Measurements from ENCODE around the gene NUP188.

NUP188 gene

DNA sequence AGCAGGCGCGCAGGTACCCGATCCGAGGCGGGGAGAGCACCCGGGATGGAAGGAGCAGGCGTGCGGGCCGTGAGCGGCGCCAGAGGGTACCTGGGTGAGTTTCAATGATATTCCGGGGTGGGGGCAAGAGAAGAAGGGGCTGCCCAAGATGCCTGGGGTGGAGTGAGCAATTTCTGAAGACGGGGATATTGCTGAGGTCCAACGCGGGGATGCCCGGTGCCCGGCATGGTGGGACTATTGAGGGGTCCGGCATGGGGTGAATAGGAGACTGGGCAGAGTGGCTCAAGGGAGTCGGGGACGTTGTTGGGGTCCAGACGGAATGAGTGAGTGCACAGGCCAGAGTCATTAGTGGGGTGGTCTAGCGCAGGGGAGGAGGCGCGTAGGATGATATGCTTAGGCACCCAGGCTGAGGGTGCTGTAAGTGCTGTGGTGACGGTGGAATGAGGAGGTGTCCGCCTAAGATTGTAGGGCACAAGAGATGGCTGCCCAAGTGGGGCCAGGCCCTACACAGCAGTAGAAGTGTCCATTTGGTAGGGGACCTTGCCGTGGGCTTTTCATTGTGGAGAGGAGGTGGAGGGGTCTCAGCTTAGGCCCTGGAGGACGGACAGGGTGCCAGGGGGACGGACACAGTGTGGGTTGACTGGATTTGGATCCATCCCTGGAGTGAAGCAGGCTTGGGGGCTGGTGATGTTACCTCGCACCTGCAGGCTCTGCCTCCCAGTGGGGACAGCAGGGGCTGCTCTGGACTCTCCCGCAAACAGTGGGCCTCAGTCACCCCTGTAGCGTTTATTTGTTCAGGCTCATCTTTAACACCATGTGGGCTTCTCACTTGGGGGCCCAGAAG, 89.6 kb downstream of the NUP188 start:
- DNase-seq (ENCODE audit: low read depth) = no peak
- peak overlapping the region; percentile 81 for H3K4me3 ChIP-seq (ENCODE audit: low read length)
- TF ChIP-seq, protein P1, sequence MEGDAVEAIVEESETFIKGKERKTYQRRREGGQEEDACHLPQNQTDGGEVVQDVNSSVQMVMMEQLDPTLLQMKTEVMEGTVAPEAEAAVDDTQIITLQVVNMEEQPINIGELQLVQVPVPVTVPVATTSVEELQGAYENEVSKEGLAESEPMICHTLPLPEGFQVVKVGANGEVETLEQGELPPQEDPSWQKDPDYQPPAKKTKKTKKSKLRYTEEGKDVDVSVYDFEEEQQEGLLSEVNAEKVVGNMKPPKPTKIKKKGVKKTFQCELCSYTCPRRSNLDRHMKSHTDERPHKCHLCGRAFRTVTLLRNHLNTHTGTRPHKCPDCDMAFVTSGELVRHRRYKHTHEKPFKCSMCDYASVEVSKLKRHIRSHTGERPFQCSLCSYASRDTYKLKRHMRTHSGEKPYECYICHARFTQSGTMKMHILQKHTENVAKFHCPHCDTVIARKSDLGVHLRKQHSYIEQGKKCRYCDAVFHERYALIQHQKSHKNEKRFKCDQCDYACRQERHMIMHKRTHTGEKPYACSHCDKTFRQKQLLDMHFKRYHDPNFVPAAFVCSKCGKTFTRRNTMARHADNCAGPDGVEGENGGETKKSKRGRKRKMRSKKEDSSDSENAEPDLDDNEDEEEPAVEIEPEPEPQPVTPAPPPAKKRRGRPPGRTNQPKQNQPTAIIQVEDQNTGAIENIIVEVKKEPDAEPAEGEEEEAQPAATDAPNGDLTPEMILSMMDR (IDR thresholded peaks at IDR 0.05; ENCODE audit: insufficient read depth, low read depth, low read length, missing control alignments) = no peak

DNA sequence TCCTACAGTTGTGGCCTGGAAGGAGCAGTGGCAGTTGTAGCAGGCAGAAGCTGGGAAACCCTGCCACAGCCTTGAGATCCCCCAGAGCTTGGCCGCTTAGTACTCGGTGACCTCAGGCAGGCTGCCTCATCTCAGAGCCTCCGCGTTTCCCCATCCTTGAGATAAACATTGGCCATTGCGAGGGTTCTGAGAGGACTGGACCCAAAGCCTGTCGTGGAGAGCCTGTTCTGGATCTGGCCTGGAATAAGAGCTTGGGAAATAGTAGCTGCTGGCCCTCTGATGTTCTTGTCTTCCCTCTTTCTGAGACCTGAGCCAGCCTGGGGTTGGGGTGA, 90.2 kb downstream of the NUP188 start:
- peak overlapping the region; percentile 81 for H3K4me3 ChIP-seq (ENCODE audit: low read length)
- TF ChIP-seq, protein P1 (IDR thresholded peaks at IDR 0.05; ENCODE audit: insufficient read depth, low read depth, low read length, missing control alignments) = no peak
- no peak for DNase-seq (ENCODE audit: low read depth)

DNA sequence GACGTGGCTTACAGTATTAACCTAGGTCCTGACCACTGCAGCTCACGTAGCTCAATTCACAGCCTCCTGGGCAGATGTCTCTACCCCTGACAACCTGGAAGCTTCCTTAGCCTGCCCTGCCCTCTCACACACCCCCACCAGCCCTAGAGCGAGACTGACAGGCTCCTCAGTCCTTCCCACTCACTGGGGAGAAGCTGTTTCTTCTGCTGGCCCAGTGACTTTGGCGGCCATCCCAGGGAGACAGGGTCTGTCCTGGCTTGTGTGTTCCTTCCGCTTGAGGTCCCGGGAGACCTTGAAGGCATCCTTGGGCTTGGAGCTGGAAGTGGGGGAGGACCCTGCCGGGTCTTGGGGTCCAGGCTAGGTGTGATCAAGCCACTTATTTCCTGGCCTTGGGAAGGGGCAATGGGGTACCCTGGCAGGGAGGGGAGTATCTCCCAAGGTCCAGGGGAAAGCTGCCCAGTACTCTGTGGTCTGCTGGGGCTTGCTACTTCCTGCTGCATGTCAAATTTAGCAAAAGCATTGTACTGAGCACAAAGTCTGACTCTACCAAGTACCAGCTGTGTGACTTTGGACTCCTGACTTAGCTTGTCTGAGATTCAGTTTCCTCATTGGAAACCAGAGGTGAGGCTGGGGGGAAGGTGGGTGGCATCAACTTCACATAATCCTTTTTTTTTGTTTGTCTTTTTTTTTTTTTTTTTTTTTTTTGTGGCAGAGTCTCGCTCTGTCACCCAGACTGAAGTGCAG, 90.8 kb downstream of the NUP188 start:
- H3K4me3 ChIP-seq (ENCODE audit: low read length) = peak overlapping the region; percentile 81
- TF ChIP-seq, protein P1 (IDR thresholded peaks at IDR 0.05; ENCODE audit: insufficient read depth, low read depth, low read length, missing control alignments) = no peak
- DNase-seq (ENCODE audit: low read depth) = no peak

DNA sequence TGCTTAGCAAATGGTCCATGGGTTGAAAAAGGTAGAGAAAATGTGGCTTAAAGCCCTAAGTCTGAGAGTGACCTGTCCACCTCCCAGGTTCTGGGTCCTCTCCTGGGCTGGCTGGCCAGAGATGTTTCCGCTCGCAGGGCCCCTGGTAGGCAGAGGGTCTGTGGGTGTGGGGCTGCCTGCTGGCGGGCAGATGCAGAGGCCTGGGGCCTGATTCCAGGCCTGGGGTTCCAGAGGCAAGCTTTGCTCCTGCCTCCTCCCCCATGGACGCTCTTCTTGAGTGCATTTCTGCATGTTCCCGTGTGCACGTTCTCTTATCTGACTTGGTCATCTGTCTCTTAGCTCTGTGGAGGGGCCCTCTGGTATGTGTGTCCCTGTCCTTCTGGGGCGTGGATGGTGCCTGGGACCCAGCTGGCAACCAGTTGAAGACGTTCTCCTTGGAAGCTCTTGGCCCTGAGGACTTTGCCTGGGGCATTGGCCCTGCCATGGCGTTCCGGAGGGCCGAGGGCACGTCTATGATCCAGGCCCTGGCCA, 92.7 kb downstream of the NUP188 start:
- TF ChIP-seq, protein P1 (IDR thresholded peaks at IDR 0.05; ENCODE audit: insufficient read depth, low read depth, low read length, missing control alignments) = no peak
- DNase-seq (ENCODE audit: low read depth) = no peak
- no peak overlapping the region for H3K4me3 ChIP-seq (ENCODE audit: low read length)

DNA sequence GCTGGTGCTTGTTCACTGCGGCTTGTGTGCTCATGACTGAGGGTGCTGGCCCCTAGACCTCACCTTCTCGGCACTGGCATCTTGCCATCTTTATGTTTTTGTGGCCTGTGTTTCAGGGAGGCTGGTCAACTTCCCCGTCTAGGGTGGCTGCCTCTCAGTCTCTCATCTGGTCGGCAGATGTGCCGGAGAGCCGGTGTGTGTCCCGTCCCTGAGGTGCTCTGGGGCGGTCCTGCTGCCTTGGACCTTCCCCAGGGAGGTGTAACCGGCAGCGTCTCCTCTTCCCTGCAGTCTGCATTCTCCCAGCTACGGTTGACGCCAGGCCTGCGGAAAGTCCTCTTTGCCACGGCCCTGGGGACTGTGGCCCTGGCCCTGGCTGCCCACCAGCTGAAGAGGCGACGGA, 94.5 kb downstream of the NUP188 start:
- no peak for DNase-seq (ENCODE audit: low read depth)
- TF ChIP-seq, protein P1 (IDR thresholded peaks at IDR 0.05; ENCODE audit: insufficient read depth, low read depth, low read length, missing control alignments) = no peak
- no peak overlapping the region for H3K4me3 ChIP-seq (ENCODE audit: low read length)

DNA sequence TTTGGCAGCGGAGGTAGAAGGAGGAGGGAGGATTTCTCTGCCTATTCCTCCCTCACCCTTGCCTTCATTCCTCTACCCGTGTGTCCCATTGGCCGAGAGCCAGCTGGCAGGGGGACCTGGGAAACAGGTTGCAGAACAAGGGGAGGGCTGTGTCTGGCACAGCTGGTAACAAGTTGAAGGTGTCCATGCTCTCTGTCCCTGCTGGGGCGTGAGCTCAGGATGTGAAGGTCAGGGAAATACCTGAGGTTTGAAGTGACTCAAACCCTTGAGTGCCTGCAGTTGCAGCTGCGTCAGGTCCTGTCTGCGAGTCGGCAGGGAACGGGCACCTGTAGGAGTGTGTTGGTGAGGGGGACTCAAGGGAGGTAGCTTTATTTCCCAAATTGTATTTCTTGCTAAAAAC, 105.1 kb downstream of the NUP188 start:
- no peak overlapping the region for H3K4me3 ChIP-seq (ENCODE audit: low read length)
- TF ChIP-seq, protein P1 (IDR thresholded peaks at IDR 0.05; ENCODE audit: insufficient read depth, low read depth, low read length, missing control alignments) = no peak
- DNase-seq (ENCODE audit: low read depth) = peak; percentile 84
